NCI-H2196 (cell line): ENCODE results near the gene DGAT2L6.
A peak's percentile ranks its signal among the peaks of the same experiment; 100 is the strongest.

ENCODE experiments used
- DNase-seq: peaks from one replicate; lab custom pipeline; 2025; ENCODE audit not compliant: unreplicated experiment; lab: John Stamatoyannopoulos, UW

DGAT2L6 gene

GRCh38 chrX:70176938-70177533 lies at the start of gene DGAT2L6:
Gene DGAT2L6, plus strand, starts transcription at chrX:70177483. Its CDS starts 100 bp downstream, at chrX:70177583.
- no peak for DNase-seq

- DNase-seq, result no peak
These were observed 49.2 kb upstream of the DGAT2L6 start for GRCh38 chrX:70128071-70128470.

- DNase-seq, result no peak
These were observed 47.5 kb upstream of the DGAT2L6 start for GRCh38 chrX:70129816-70130215.

GRCh38 chrX:70132224-70132623 lies 45.1 kb upstream of the DGAT2L6 start:
- DNase-seq, result no peak

- peak; percentile 52 for DNase-seq
These were observed 44.4 kb upstream of the DGAT2L6 start for GRCh38 chrX:70132877-70133302.

GRCh38 chrX:70133303-70134115 lies 43.8 kb upstream of the DGAT2L6 start, which contains the start of gene IGBP1:
Gene IGBP1, plus strand, starts transcription at chrX:70133447. Its CDS starts 501 bp downstream, at chrX:70133948.
- DNase-seq, result peak; percentile 78

- peak; percentile 20 for DNase-seq
These were observed 43.2 kb upstream of the DGAT2L6 start for GRCh38 chrX:70134116-70134477.

GRCh38 chrX:70138622-70139021 lies 38.7 kb upstream of the DGAT2L6 start:
- DNase-seq, result no peak

- no peak for DNase-seq
These were observed 37.5 kb upstream of the DGAT2L6 start for GRCh38 chrX:70139736-70140135.

- DNase-seq, result no peak
These were observed 35.9 kb upstream of the DGAT2L6 start for GRCh38 chrX:70141373-70141772.

GRCh38 chrX:70166601-70167590 lies 10.4 kb upstream of the DGAT2L6 start:
- DNase-seq, result no peak

- no peak for DNase-seq
These were observed 8.8 kb upstream of the DGAT2L6 start for GRCh38 chrX:70168238-70169188.

GRCh38 chrX:70169281-70169680 lies 8.0 kb upstream of the DGAT2L6 start:
- no peak for DNase-seq

GRCh38 chrX:70171624-70172023 lies 5.7 kb upstream of the DGAT2L6 start:
- DNase-seq, result no peak

- no peak for DNase-seq
These were observed 5.1 kb upstream of the DGAT2L6 start for GRCh38 chrX:70172221-70172620.

GRCh38 chrX:70172964-70173363 lies 4.3 kb upstream of the DGAT2L6 start:
- no peak for DNase-seq

- DNase-seq, result peak; percentile 4
These were observed 2.5 kb upstream of the DGAT2L6 start for GRCh38 chrX:70174754-70175153.

GRCh38 chrX:70175338-70175737 lies 1.9 kb upstream of the DGAT2L6 start:
- no peak for DNase-seq

GRCh38 chrX:70183091-70183490 lies 5.8 kb downstream of the DGAT2L6 start:
- no peak for DNase-seq

GRCh38 chrX:70190225-70190624 lies 12.9 kb downstream of the DGAT2L6 start:
- DNase-seq, result no peak
